A549 (cell line): ENCODE results near the gene TGM6. TPM values are rescaled to one million over a fixed set of nuclear protein-coding genes. Genes with fewer than 3 reads are reported as not detected.

Experiments
- ATAC-seq, 2 experiments: fragments of 200-7000 bp in 1 of 2; fragments of >200 bp in 1 of 2; cut with Nextera tagmentation in 1 of 2; cut with Tn5 transposase in 1 of 2; 3 replicates each; pipeline versions ENCODE4 v1.8.0 to v1.9.1; 2018 to 2020; ENCODE audit warnings: mild to moderate bottlenecking in 1 of 2, moderate library complexity in 1 of 2
- CTCF ChIA-PET: fragments of 300-600 bp; sonication (Branson Sonifier 250); formaldehyde crosslinking; extraction: SDS; loops from one replicate; lab custom pipeline; 2021; ENCODE audit warnings: antibody characterized with exemption, inconsistent platforms; lab: Yijun Ruan, JAX
- POLR2A ChIA-PET: fragments of 350-600 bp; formaldehyde crosslinking; extraction: SDS; loops from one replicate; lab custom pipeline; 2021; ENCODE audit warnings: antibody characterized with exemption, inconsistent platforms; lab: Yijun Ruan, JAX
- DNase-seq, 2 experiments: peaks; one replicate each; pipeline versions ENCODE4 v3.0.0 to v3.0.0-alpha.2; 2011 to 2016; ENCODE audit warnings: low read depth in 1 of 2, low spot score in 1 of 2
- FAIRE-seq: peaks from 2 replicates; lab custom pipeline; 2011; peaks lifted over from hg19 to GRCh38; lab: Jason Lieb, UNC
- H3K27ac ChIP-seq, 2 experiments: fragments of >200 bp; sonication (Bioruptor Twin); formaldehyde crosslinking; 3 replicates each; pipeline ENCODE4 v1.5.1; 2016 to 2017
- H3K4me1 ChIP-seq: fragments of >200 bp; sonication (Bioruptor Twin); formaldehyde crosslinking; 3 replicates; pipeline ENCODE4 v1.6.1; 2016
- H3K4me2 ChIP-seq: fragments of >200 bp; sonication (Bioruptor Twin); formaldehyde crosslinking; 3 replicates; pipeline ENCODE4 v1.6.1; 2016
- H3K4me3 ChIP-seq: fragments of >200 bp; sonication (Bioruptor Twin); formaldehyde crosslinking; 3 replicates; pipeline ENCODE4 v1.5.1; 2016
- H3K9me3 ChIP-seq: fragments of >200 bp; sonication (Bioruptor Twin); formaldehyde crosslinking; 3 replicates; pipeline ENCODE4 v1.6.1; 2016
- ATOH8 ChIP-seq: fragments of 250-450 bp; sonication (Bioruptor Pico); IDR thresholded peaks from 2 replicates; pipeline ENCODE4 v1.5.0; 2020; ENCODE audit warnings: low read depth, mild to moderate bottlenecking, moderate library complexity
- CBX2 ChIP-seq: fragments of 200-600 bp; sonication (generic); IDR thresholded peaks from 2 replicates; pipeline ENCODE4 v1.6.1; 2016; ENCODE audit warnings: low read depth, mild to moderate bottlenecking, borderline replicate concordance
- CEBPB ChIP-seq, 2 experiments: fragments of >200 bp in 1 of 2; sonication (Bioruptor Twin) in 1 of 2; formaldehyde crosslinking in 1 of 2; IDR thresholded peaks; 2 replicates each; pipeline ENCODE4 v1.6.1; 2012 to 2016
- E2F6 ChIP-seq: IDR thresholded peaks from 2 replicates; pipeline ENCODE4 v1.6.1; 2012; ENCODE audit warnings: low read depth, borderline replicate concordance
- EHF ChIP-seq: fragments of 250-450 bp; sonication (Bioruptor Pico); IDR thresholded peaks from 2 replicates; pipeline ENCODE4 v1.5.0; 2020; ENCODE audit warnings: mild to moderate bottlenecking
- ESRRA ChIP-seq: fragments of 150-350 bp; IDR thresholded peaks from 2 replicates; pipeline ENCODE4 v1.6.1; 2014; ENCODE audit warnings: mild to moderate bottlenecking, low read length, borderline replicate concordance
- FOSB ChIP-seq: fragments of 250-450 bp; sonication (Bioruptor Pico); IDR thresholded peaks from 2 replicates; pipeline ENCODE4 v1.5.0; 2020; ENCODE audit warnings: mild to moderate bottlenecking, moderate library complexity
- FOSL2 ChIP-seq, 2 experiments: fragments of 450-650 bp in 1 of 2; fragments of >200 bp in 1 of 2; sonication (Bioruptor Twin) in 1 of 2; formaldehyde crosslinking; IDR thresholded peaks; 2 replicates each; pipeline versions ENCODE4 v1.5.0 to v1.6.1; 2016 to 2020; ENCODE audit warnings: mild to moderate bottlenecking in 1 of 2, moderate library complexity in 1 of 2
- FOXS1 ChIP-seq: fragments of 250-450 bp; sonication (Bioruptor Pico); IDR thresholded peaks from 2 replicates; pipeline ENCODE4 v1.5.0; 2020; ENCODE audit warnings: mild to moderate bottlenecking, moderate library complexity
- GATA3 ChIP-seq: IDR thresholded peaks from 2 replicates; pipeline ENCODE4 v1.6.1; 2012; ENCODE audit warnings: borderline replicate concordance
- HDAC2 ChIP-seq: fragments of 200-600 bp; sonication (generic); IDR thresholded peaks from 2 replicates; pipeline ENCODE4 v1.6.1; 2016
- HEYL ChIP-seq: fragments of 250-450 bp; sonication (Bioruptor Pico); IDR thresholded peaks from 2 replicates; pipeline ENCODE4 v1.8.0; 2021; ENCODE audit warnings: mild to moderate bottlenecking, moderate library complexity
- HMGXB4 ChIP-seq: fragments of 250-450 bp; sonication (Bioruptor Pico); IDR thresholded peaks from 2 replicates; pipeline ENCODE4 v1.5.0; 2021; ENCODE audit warnings: mild to moderate bottlenecking, moderate library complexity, borderline replicate concordance
- HOXA7 ChIP-seq: fragments of 250-450 bp; sonication (Bioruptor Pico); IDR thresholded peaks from 2 replicates; pipeline ENCODE4 v1.5.0; 2020; ENCODE audit warnings: mild to moderate bottlenecking, moderate library complexity
- HOXB13 ChIP-seq: fragments of 250-450 bp; sonication (Bioruptor Pico); IDR thresholded peaks from 2 replicates; pipeline ENCODE4 v1.5.0; 2020; ENCODE audit warnings: low read depth, mild to moderate bottlenecking, moderate library complexity
- HOXB5 ChIP-seq: fragments of 250-450 bp; sonication (Bioruptor Pico); IDR thresholded peaks from 2 replicates; pipeline ENCODE4 v1.5.0; 2020; ENCODE audit warnings: mild to moderate bottlenecking, moderate library complexity
- JUN ChIP-seq, 2 experiments: fragments of >200 bp; sonication (Bioruptor Twin); formaldehyde crosslinking; IDR thresholded peaks; 2 replicates in 1 of 2; 3 replicates in 1 of 2; pipeline ENCODE4 v1.6.1; 2016 to 2017
- JUNB ChIP-seq: fragments of >200 bp; sonication (Bioruptor Twin); formaldehyde crosslinking; IDR thresholded peaks from 2 replicates; pipeline ENCODE4 v1.6.1; 2016
- MAX ChIP-seq: IDR thresholded peaks from 2 replicates; pipeline ENCODE4 v1.6.1; 2012
- MAZ ChIP-seq: fragments of 150-350 bp; IDR thresholded peaks from 2 replicates; pipeline ENCODE4 v1.6.1; 2014; ENCODE audit warnings: antibody characterized with exemption, low read depth, low read length, borderline replicate concordance
- MYC ChIP-seq: IDR thresholded peaks from 2 replicates; pipeline ENCODE4 v1.6.1; 2012; ENCODE audit warnings: mild to moderate bottlenecking, inconsistent platforms, low read length, improper control_type of control experiment, borderline replicate concordance
- NPAS2 ChIP-seq: fragments of 250-450 bp; sonication (Bioruptor Pico); IDR thresholded peaks from 2 replicates; pipeline ENCODE4 v1.8.0; 2022; ENCODE audit warnings: mild to moderate bottlenecking, moderate library complexity, borderline replicate concordance
- NR3C1 ChIP-seq: fragments of >200 bp; sonication (Bioruptor Twin); formaldehyde crosslinking; IDR thresholded peaks from 3 replicates; pipeline ENCODE4 v1.6.1; 2017
- POLR2A ChIP-seq: IDR thresholded peaks from 2 replicates; pipeline ENCODE4 v1.6.1; 2012; ENCODE audit warnings: mild to moderate bottlenecking, low read length
- POLR2AphosphoS2 ChIP-seq: conservative IDR thresholded peaks from 2 replicates; pipeline ENCODE4 v1.6.1; 2012; ENCODE audit warnings: low read length, improper control_type of control experiment, inconsistent platforms
- RARB ChIP-seq: fragments of 250-450 bp; sonication (Bioruptor Pico); IDR thresholded peaks from 2 replicates; pipeline ENCODE4 v1.8.0; 2021; ENCODE audit warnings: mild to moderate bottlenecking, moderate library complexity
- REST ChIP-seq: fragments of 200-600 bp; sonication (generic); IDR thresholded peaks from 2 replicates; pipeline ENCODE4 v1.6.1; 2016; ENCODE audit warnings: antibody characterized with exemption, mild to moderate bottlenecking, moderate library complexity
- RNF2 ChIP-seq: fragments of 200-600 bp; sonication (generic); IDR thresholded peaks from 2 replicates; pipeline ENCODE4 v1.6.1; 2016; ENCODE audit warnings: low read depth, mild to moderate bottlenecking, antibody characterized with exemption, moderate library complexity, borderline replicate concordance
- SREBF2 ChIP-seq: fragments of 450-650 bp; IDR thresholded peaks from 2 replicates; pipeline ENCODE4 v1.6.1; 2014; ENCODE audit warnings: mild to moderate bottlenecking, moderate library complexity
- TP53 ChIP-seq: fragments of 250-450 bp; sonication (Bioruptor Pico); IDR thresholded peaks from 2 replicates; pipeline ENCODE4 v1.5.0; 2021; ENCODE audit warnings: mild to moderate bottlenecking, moderate library complexity
- ZC3H11A ChIP-seq: fragments of 450-650 bp; IDR thresholded peaks from 2 replicates; pipeline ENCODE4 v1.6.1; 2014; ENCODE audit warnings: antibody characterized with exemption, mild to moderate bottlenecking
- ZFP36 ChIP-seq: fragments of 450-650 bp; IDR thresholded peaks from 2 replicates; pipeline ENCODE4 v1.6.1; 2014; ENCODE audit warnings: borderline replicate concordance; ENCODE audit not compliant: partially characterized antibody
- WGBS: methylation state at CpG from one replicate; pipeline ENCODE4 v1.1.6; 2017; ENCODE audit errors: missing lambda C conversion rate; 5-methylcytosine and 5-hydroxymethylcytosine counted together
- polyA plus RNA-seq, 4 experiments: library from polyadenylated mRNA; depleted of rRNA in 3 of 4; stranded (reverse); fragments of >200 nt; fragmentation: RNase III in 1 of 4; extraction: RNeasy Plus Mini Kit Qiagen cat#74134 plus additional on column Dnase treatment in 1 of 4; gene quantifications; 2 replicates in 3 of 4; 3 replicates in 1 of 4; pipeline ENCODE4 v1.2.3, GENCODE V29; 2011 to 2017

The TGM6 gene
- polyA plus RNA-seq, 2 of the 4 experiments (the other 2 are of a cell fraction) = not detected

- no peak overlapping the region for H3K27ac ChIP-seq
- POLR2A ChIA-PET = no interaction called here
- no peak overlapping the region for H3K4me3 ChIP-seq
- H3K4me1 ChIP-seq = no peaks in the 10 kb centered on the region
- CTCF ChIA-PET = interaction anchor here (1.5 to 8.2 kb wide), 3 partner anchors 19 to 178 kb away, joined by 3 to 51 read pairs (median 36); no protein-coding TSS in a partner anchor
- ATAC-seq = no peak
- peaks cover 17% of the 10 kb centered on the region for H3K9me3 ChIP-seq
- TF ChIP-seq EHF (CRISPR knock-in tag) (no peak), REST (no peak), JUNB (no peak), ESRRA (no peak), RARB (no peak), HMGXB4 (CRISPR knock-in tag) (no peak), FOSB (CRISPR knock-in tag) (no peak), HEYL (no peak), ZC3H11A (no peak), TP53 (CRISPR knock-in tag) (no peak), JUN (IDR thresholded peaks at IDR 0.05) (no peak), RNF2 (no peak), MAX (no peak), ZFP36 (no peak), CEBPB (IDR thresholded peaks at IDR 0.05) (no peak), FOSL2 (IDR thresholded peaks at IDR 0.05) (no peak), FOSL2 (CRISPR knock-in tag; IDR thresholded peaks at IDR 0.05) (no peak), HOXB5 (CRISPR knock-in tag) (no peak), NR3C1 (no peak), GATA3 (no peak)
- 58% methylated on average over 6 of the region's 6 CpGs for WGBS
- no peak for DNase-seq
- H3K4me2 ChIP-seq = no peak overlapping the region
- no peak for FAIRE-seq
These were observed 4.8 kb downstream of the TGM6 start for GRCh38 chr20:2385496-2385895.

- no peak overlapping the region for H3K27ac ChIP-seq
- DNase-seq = no peak
- no peaks in the 10 kb centered on the region for H3K4me1 ChIP-seq
- CTCF ChIA-PET = interaction anchor here (0.7 to 8.2 kb wide), 10 partner anchors 9 to 179 kb away, joined by 3 to 51 read pairs (median 4); partner anchors contain the start of gene SNRPB
- H3K9me3 ChIP-seq = peaks cover 17% of the 10 kb centered on the region
- TF ChIP-seq POLR2A (no peak), MAX (no peak), HOXA7 (CRISPR knock-in tag) (no peak), E2F6 (no peak), MAZ (no peak), JUN (IDR thresholded peaks at IDR 0.05) (no peak), POLR2AphosphoS2 (no peak), FOSB (CRISPR knock-in tag) (no peak), NPAS2 (CRISPR knock-in tag) (no peak), HOXB13 (no peak), MYC (no peak), TP53 (CRISPR knock-in tag) (no peak), FOXS1 (CRISPR knock-in tag) (no peak), SREBF2 (no peak), HDAC2 (no peak), ATOH8 (CRISPR knock-in tag) (no peak), ZFP36 (no peak), CBX2 (no peak)
- no peak for FAIRE-seq
- H3K4me2 ChIP-seq = no peak overlapping the region
- POLR2A ChIA-PET = no interaction called here
- 18% methylated on average over 5 of the region's 5 CpGs for WGBS
- ATAC-seq = no peak; a peak in 1 of 6 replicates
- no peak overlapping the region for H3K4me3 ChIP-seq
These were observed 5.9 kb downstream of the TGM6 start for GRCh38 chr20:2386516-2387179.
